Raji (cell line): ENCODE measurements around the gene PTGDR.

Experiments
- POLR2A ChIP-seq: IDR thresholded peaks from 2 replicates; pipeline ENCODE4 v1.6.1; 2011; ENCODE audit warnings: low read depth, low read length, control low read depth; ENCODE audit not compliant: insufficient read depth

Gene PTGDR

GRCh38 chr14:52251724-52252123 lies 15.8 kb upstream of the PTGDR start:
- TF ChIP-seq POLR2A, result no peak

- TF ChIP-seq POLR2A, result no peak
Observed at GRCh38 chr14:52253503-52253902, 14.0 kb upstream of the PTGDR start.

GRCh38 chr14:52254086-52254485 lies 13.4 kb upstream of the PTGDR start:
- no peak for TF ChIP-seq POLR2A

- TF ChIP-seq POLR2A, result no peak
Observed at GRCh38 chr14:52258783-52259182, 8.7 kb upstream of the PTGDR start.

- no peak for TF ChIP-seq POLR2A
Observed at GRCh38 chr14:52259434-52259833, 8.1 kb upstream of the PTGDR start.

- no peak for TF ChIP-seq POLR2A
Observed at GRCh38 chr14:52262600-52262999, 4.9 kb upstream of the PTGDR start.

GRCh38 chr14:52263190-52263589 lies 4.3 kb upstream of the PTGDR start:
- no peak for TF ChIP-seq POLR2A

- TF ChIP-seq POLR2A, result no peak
Observed at GRCh38 chr14:52265253-52265652, 2.2 kb upstream of the PTGDR start.

- TF ChIP-seq POLR2A, result no peak
Observed at GRCh38 chr14:52266179-52266578, 1.3 kb upstream of the PTGDR start.

GRCh38 chr14:52266782-52267181 lies 716 bp upstream of the PTGDR start:
- no peak for TF ChIP-seq POLR2A

- TF ChIP-seq POLR2A, result no peak
Observed at GRCh38 chr14:52268279-52269061, 972 bp downstream of the PTGDR start.

- TF ChIP-seq POLR2A, result no peak
Observed at GRCh38 chr14:52269100-52269499, 1.6 kb downstream of the PTGDR start.

- TF ChIP-seq POLR2A, result no peak
Observed at GRCh38 chr14:52269982-52270381, 2.5 kb downstream of the PTGDR start.

GRCh38 chr14:52271538-52271937 lies 4.0 kb downstream of the PTGDR start:
- no peak for TF ChIP-seq POLR2A

- no peak for TF ChIP-seq POLR2A
Observed at GRCh38 chr14:52272375-52272774, 4.9 kb downstream of the PTGDR start.

- no peak for TF ChIP-seq POLR2A
Observed at GRCh38 chr14:52275372-52275771, 7.9 kb downstream of the PTGDR start.

- no peak for TF ChIP-seq POLR2A
Observed at GRCh38 chr14:52277552-52277951, 10.1 kb downstream of the PTGDR start.
